Measurements from ENCODE around the gene NELL1.

DNA sequence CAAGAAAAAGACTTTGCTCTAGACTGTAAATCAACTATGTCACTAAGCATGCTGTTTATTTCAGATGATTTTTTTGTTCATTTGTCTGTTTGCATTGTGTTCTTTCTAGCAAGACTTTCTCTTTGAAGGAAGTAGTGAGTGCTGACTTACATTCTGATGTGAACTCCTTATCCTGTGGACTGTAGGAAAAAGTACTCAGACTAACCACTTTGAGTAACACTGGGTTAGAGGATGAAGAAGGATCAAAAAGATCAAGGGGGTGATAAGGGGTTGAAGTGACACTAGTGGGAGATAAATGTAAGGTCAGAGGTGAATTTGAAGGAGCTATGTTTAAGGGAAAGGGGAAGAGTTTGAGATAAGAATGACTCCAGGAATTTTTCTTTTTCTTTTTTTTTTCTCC, 369.4 kb downstream of the NELL1 start:
- TF ChIP-seq, protein P1, sequence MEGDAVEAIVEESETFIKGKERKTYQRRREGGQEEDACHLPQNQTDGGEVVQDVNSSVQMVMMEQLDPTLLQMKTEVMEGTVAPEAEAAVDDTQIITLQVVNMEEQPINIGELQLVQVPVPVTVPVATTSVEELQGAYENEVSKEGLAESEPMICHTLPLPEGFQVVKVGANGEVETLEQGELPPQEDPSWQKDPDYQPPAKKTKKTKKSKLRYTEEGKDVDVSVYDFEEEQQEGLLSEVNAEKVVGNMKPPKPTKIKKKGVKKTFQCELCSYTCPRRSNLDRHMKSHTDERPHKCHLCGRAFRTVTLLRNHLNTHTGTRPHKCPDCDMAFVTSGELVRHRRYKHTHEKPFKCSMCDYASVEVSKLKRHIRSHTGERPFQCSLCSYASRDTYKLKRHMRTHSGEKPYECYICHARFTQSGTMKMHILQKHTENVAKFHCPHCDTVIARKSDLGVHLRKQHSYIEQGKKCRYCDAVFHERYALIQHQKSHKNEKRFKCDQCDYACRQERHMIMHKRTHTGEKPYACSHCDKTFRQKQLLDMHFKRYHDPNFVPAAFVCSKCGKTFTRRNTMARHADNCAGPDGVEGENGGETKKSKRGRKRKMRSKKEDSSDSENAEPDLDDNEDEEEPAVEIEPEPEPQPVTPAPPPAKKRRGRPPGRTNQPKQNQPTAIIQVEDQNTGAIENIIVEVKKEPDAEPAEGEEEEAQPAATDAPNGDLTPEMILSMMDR (IDR thresholded peaks at IDR 0.05): no peak
- TF ChIP-seq POLR2A (IDR thresholded peaks at IDR 0.05): no peak

Data from adrenal gland (tissue), 5 donors.